H1 (cell line): ENCODE data around the gene DNLZ. TPM values are rescaled to one million over a fixed set of nuclear protein-coding genes. Genes with fewer than 3 reads are reported as not detected.

Experiments
- CTCF ChIA-PET: fragments of 300-600 bp; sonication (Branson Sonifier 250); formaldehyde crosslinking; loops from one replicate; lab custom pipeline; 2021; ENCODE audit not compliant: partially characterized antibody; lab: Charles Lee
- POLR2A ChIA-PET: fragments of 300-600 bp; sonication (Branson Sonifier 250); formaldehyde crosslinking; loops from one replicate; lab custom pipeline; 2021; ENCODE audit warnings: inconsistent platforms; ENCODE audit not compliant: partially characterized antibody; lab: Charles Lee
- DNase-seq, 2 experiments: peaks; one replicate each; pipeline versions ENCODE4 v3.0.0 to v3.0.0-alpha.2; 2010 to 2022; ENCODE audit warnings: low spot score in 2 of 2, low read depth in 1 of 2, mixed read lengths in 1 of 2
- FAIRE-seq: peaks from 2 replicates; lab custom pipeline; 2011; peaks lifted over from hg19 to GRCh38; lab: Jason Lieb, UNC
- H2AFZ ChIP-seq: 2 replicates; pipeline ENCODE4 v1.8.1; 2012; ENCODE audit warnings: low read length, inconsistent platforms
- H2AK5ac ChIP-seq: 2 replicates; pipeline ENCODE4 v1.6.1; 2013; ENCODE audit warnings: low read depth, low read length
- H2BK120ac ChIP-seq: replicated peaks from 2 replicates; pipeline ENCODE3; 2013; ENCODE audit warnings: low read depth, low read length, inconsistent platforms
- H2BK12ac ChIP-seq: 2 replicates; pipeline ENCODE4 v1.6.1; 2013; ENCODE audit warnings: low read depth, low read length
- H2BK15ac ChIP-seq: 2 replicates; pipeline ENCODE4 v1.6.1; 2013; ENCODE audit warnings: low read length
- H2BK20ac ChIP-seq: 2 replicates; pipeline ENCODE4 v1.6.1; 2013; ENCODE audit warnings: low read length
- H2BK5ac ChIP-seq: 2 replicates; pipeline ENCODE4 v1.6.1; 2013; ENCODE audit warnings: low read depth, low read length
- H3K14ac ChIP-seq: 2 replicates; pipeline ENCODE4 v1.6.1; 2013; ENCODE audit warnings: inconsistent platforms; ENCODE audit not compliant: insufficient read length
- H3K18ac ChIP-seq: 2 replicates; pipeline ENCODE4 v1.6.1; 2013; ENCODE audit warnings: low read length; ENCODE audit errors: extremely low read depth
- H3K23ac ChIP-seq: 2 replicates; pipeline ENCODE4 v1.6.1; 2013; ENCODE audit warnings: inconsistent platforms; ENCODE audit not compliant: insufficient read length
- H3K23me2 ChIP-seq: 2 replicates; pipeline ENCODE4 v1.6.1; 2013; ENCODE audit warnings: low read depth, low read length
- H3K27ac ChIP-seq: 2 replicates; pipeline ENCODE4 v1.6.1; 2011; ENCODE audit warnings: low read depth, low read length, inconsistent platforms
- H3K27me3 ChIP-seq, 4 experiments: replicated peaks in 1 of 4; 1 replicate in 1 of 4; 2 replicates in 3 of 4; pipeline versions ENCODE4 v1.6.1 to v1.8.1; 2011 to 2013; ENCODE audit warnings: low read length in 3 of 4, mild to moderate bottlenecking in 3 of 4, inconsistent platforms in 2 of 4, mixed read lengths in 2 of 4, moderate library complexity in 1 of 4; ENCODE audit not compliant: control insufficient read depth in 3 of 4, insufficient read depth in 3 of 4; ENCODE audit errors: extremely low read depth in 1 of 4
- H3K36me3 ChIP-seq, 4 experiments: 2 replicates each; pipeline versions ENCODE4 v1.6.1 to v1.8.1; 2011 to 2013; ENCODE audit warnings: mild to moderate bottlenecking in 4 of 4, low read length in 3 of 4, moderate library complexity in 2 of 4, control low read depth in 1 of 4, inconsistent platforms in 1 of 4; ENCODE audit not compliant: insufficient read depth in 4 of 4, control insufficient read depth in 2 of 4
- H3K4ac ChIP-seq: replicated peaks from 2 replicates; pipeline ENCODE3; 2013; ENCODE audit warnings: low read length, low read depth, mixed read lengths, inconsistent platforms; ENCODE audit not compliant: insufficient read length
- H3K4me1 ChIP-seq, 4 experiments: replicated peaks in 1 of 4; 1 replicate in 1 of 4; 2 replicates in 3 of 4; pipeline versions ENCODE4 v1.6.1 to v1.8.1; 2011 to 2013; ENCODE audit warnings: low read length in 3 of 4, inconsistent platforms in 2 of 4, mixed read lengths in 1 of 4; ENCODE audit not compliant: insufficient read depth in 4 of 4, control insufficient read depth in 3 of 4
- H3K4me2 ChIP-seq, 2 experiments: 2 replicates each; pipeline versions ENCODE4 v1.6.1 to v1.8.1; 2011 to 2013; ENCODE audit warnings: low read depth in 2 of 2, low read length in 2 of 2, control low read depth in 1 of 2, inconsistent platforms in 1 of 2, mild to moderate bottlenecking in 1 of 2; ENCODE audit not compliant: insufficient read depth in 1 of 2
- H3K4me3 ChIP-seq, 4 experiments: fragments of 200-600, 300-600 bp in 1 of 4; sonication (generic), shearing (Covaris generic), sonication (Bioruptor Twin) in 1 of 4; 2 replicates each; pipeline versions ENCODE4 v1.5.1 to v1.8.1; 2011 to 2016; ENCODE audit warnings: low read length in 4 of 4, low read depth in 3 of 4, control low read depth in 2 of 4, inconsistent platforms in 2 of 4, mild to moderate bottlenecking in 2 of 4, mixed read lengths in 1 of 4, moderate library complexity in 1 of 4; ENCODE audit not compliant: insufficient read depth in 2 of 4; ENCODE audit errors: extremely low read depth in 1 of 4
- H3K56ac ChIP-seq: replicated peaks from 2 replicates; pipeline ENCODE3; 2013; ENCODE audit warnings: low read depth, mild to moderate bottlenecking, mixed read lengths, low read length, inconsistent platforms; ENCODE audit not compliant: insufficient read length
- H3K79me1 ChIP-seq: 2 replicates; pipeline ENCODE4 v1.6.1; 2013; ENCODE audit warnings: low read depth, low read length, control low read depth
- H3K79me2 ChIP-seq, 2 experiments: 2 replicates each; pipeline versions ENCODE4 v1.6.1 to v1.8.1; 2012 to 2013; ENCODE audit warnings: low read length in 2 of 2, mild to moderate bottlenecking in 2 of 2, inconsistent platforms in 1 of 2; ENCODE audit not compliant: insufficient read depth in 2 of 2, control insufficient read depth in 1 of 2
- H3K9ac ChIP-seq, 4 experiments: replicated peaks in 1 of 4; 1 replicate in 1 of 4; 2 replicates in 3 of 4; pipeline versions ENCODE4 v1.6.1 to v1.8.1; 2011 to 2013; ENCODE audit warnings: low read depth in 3 of 4, low read length in 3 of 4, control low read depth in 2 of 4, mild to moderate bottlenecking in 2 of 4, moderate library complexity in 2 of 4, inconsistent platforms in 1 of 4; ENCODE audit errors: extremely low read depth in 1 of 4
- H3K9me3 ChIP-seq, 2 experiments: 2 replicates each; pipeline versions ENCODE4 v1.6.1 to v1.8.1; 2012 to 2013; ENCODE audit warnings: mild to moderate bottlenecking in 2 of 2, moderate library complexity in 2 of 2, control low read depth in 1 of 2, inconsistent platforms in 1 of 2, low read depth in 1 of 2, low read length in 1 of 2, mixed read lengths in 1 of 2; ENCODE audit not compliant: insufficient read depth in 2 of 2
- H4K20me1 ChIP-seq, 2 experiments: replicated peaks in 1 of 2; 2 replicates each; pipeline versions ENCODE3 to v1.8.1; 2011 to 2013; ENCODE audit warnings: inconsistent platforms in 2 of 2, low read length in 2 of 2, mild to moderate bottlenecking in 1 of 2; ENCODE audit not compliant: insufficient read depth in 2 of 2, control insufficient read depth in 1 of 2
- H4K5ac ChIP-seq: 2 replicates; pipeline ENCODE4 v1.6.1; 2013; ENCODE audit warnings: low read length, low read depth, mixed read lengths, inconsistent platforms; ENCODE audit not compliant: insufficient read length
- H4K8ac ChIP-seq: 2 replicates; pipeline ENCODE4 v1.8.0; 2013; ENCODE audit warnings: mild to moderate bottlenecking, moderate library complexity, low read length, inconsistent platforms; ENCODE audit not compliant: insufficient read depth; ENCODE audit errors: extremely low read depth
- H4K91ac ChIP-seq: replicated peaks from 2 replicates; pipeline ENCODE3; 2013; ENCODE audit warnings: low read length, mixed read lengths, inconsistent platforms; ENCODE audit not compliant: insufficient read length
- KDM1A ChIP-seq: fragments of 200-600, 300-600 bp; sonication (generic); IDR thresholded peaks from 2 replicates; pipeline ENCODE4 v1.7.1; 2016; ENCODE audit warnings: mild to moderate bottlenecking, low read length, borderline replicate concordance
- WGBS, 2 experiments: shearing (Covaris generic) in 1 of 2; methylation state at CpG; one replicate each; pipeline versions ENCODE4 v1.1.6 to v1.1.7; 2013 to 2015; ENCODE audit warnings: low lambda C conversion rate in 2 of 2, mixed read lengths in 2 of 2, inconsistent platforms in 1 of 2, low coverage in 1 of 2, missing lambda C conversion rate in 1 of 2; ENCODE audit not compliant: insufficient replicate concordance in 2 of 2, insufficient coverage in 1 of 2, insufficient read length in 1 of 2; ENCODE audit errors: extremely low coverage in 1 of 2, missing lambda C conversion rate in 1 of 2; 5-methylcytosine and 5-hydroxymethylcytosine counted together
- polyA plus RNA-seq, 7 experiments: library from polyadenylated mRNA; depleted of rRNA in 3 of 7; stranded (reverse) in 5 of 7; unstranded in 2 of 7; fragments of >200 nt in 5 of 7; fragments of 200-250 nt in 2 of 7; gene quantifications; 1 replicate in 5 of 7; 2 replicates in 1 of 7; 4 replicates in 1 of 7; pipeline versions ENCODE4 v1.2.1 to v1.2.3, GENCODE V29; 2011 to 2013; ENCODE audit warnings: missing spikeins in 2 of 7, mixed read lengths in 2 of 7
- total RNA-seq: library from RNA; stranded (reverse); fragmentation: NEBNext Ultra II Directional; extraction: Animal tissue kit (Norgen Biotek cat#: 25700); gene quantifications from 2 replicates; pipeline ENCODE4 v1.2.1, GENCODE V29; 2021

The DNLZ gene
- total and polyA plus RNA-seq, 2 of the 8 experiments (the other 6 are each of a cell fraction or from before 2014, with no cell fraction given), result 11.6 to 17.9 TPM

DNA sequence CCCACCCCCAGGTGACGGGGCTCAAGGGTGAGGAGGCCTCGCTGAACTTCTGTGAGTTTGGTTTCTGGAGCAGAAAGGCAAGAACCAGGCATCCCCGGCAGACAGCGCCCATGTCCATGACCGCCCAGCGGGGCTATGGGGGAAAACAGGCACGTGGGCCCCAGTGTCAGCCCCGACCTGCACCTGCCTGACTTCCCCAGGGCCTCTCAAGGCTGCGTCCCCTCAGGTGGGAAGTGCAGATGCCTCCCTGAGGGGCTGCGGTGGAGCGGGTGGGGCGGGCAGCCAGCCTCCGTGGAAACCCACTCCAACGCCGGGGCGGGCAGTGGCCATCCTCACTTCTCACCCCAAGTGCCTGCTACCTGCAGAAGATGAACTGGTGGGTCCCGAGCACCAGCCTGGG lies 16.8 kb upstream of the DNLZ start:
- POLR2A ChIA-PET, result interaction anchor here (1.0 to 14.0 kb wide), 10 partner anchors 7 to 59 kb away, joined by 3 to 139 read pairs (median 5); partner anchors contain the start of genes CARD9, DNLZ, INPP5E and SNAPC4
- Histone ChIP-seq H3K4ac (no peak overlapping the region), H3K79me2 (no peaks in the 10 kb centered on the region), H3K56ac (no peak overlapping the region), H3K27me3 (no peaks in the 10 kb centered on the region), H3K23ac (no peak overlapping the region), H3K4me1 (no peaks in the 10 kb centered on the region), H4K91ac (no peak overlapping the region), H3K4me2 (no peak overlapping the region), H2BK12ac (no peak overlapping the region), H2BK20ac (no peak overlapping the region), H2AK5ac (no peak overlapping the region), H3K14ac (no peak overlapping the region), H3K27ac (no peak overlapping the region), H3K9ac (no peak overlapping the region), H2AFZ (no peak overlapping the region), H3K79me1 (no peaks in the 10 kb centered on the region; the same call in 1 of the 2 replicates), H3K18ac (no peak overlapping the region), H2BK120ac (no peak overlapping the region), H3K23me2 (no peaks in the 10 kb centered on the region), H3K9me3 (no peaks in the 10 kb centered on the region), H2BK5ac (no peak overlapping the region), H4K5ac (no peak overlapping the region), H3K4me3 (no peak overlapping the region), H4K8ac (no peak overlapping the region), H3K36me3 (peaks cover 6 to 60% (median 28%) of the 10 kb centered on the region in 4 experiments; a peak in 7 of 8 replicates), H2BK15ac (no peak overlapping the region), H4K20me1 (peaks cover 7 to 16% of the 10 kb centered on the region in 2 experiments)
- DNase-seq (no peak), FAIRE-seq (no peak)
- 96% methylated on average over 17 of the region's 17 CpGs; no CpG with 5 or more reads in 1 of the 2 experiments for WGBS, 2 experiments
- CTCF ChIA-PET, result interaction anchor here (1.0 to 2.2 kb wide), 4 partner anchors 9 to 68 kb away, joined by 3 to 10 read pairs (median 3); no protein-coding TSS in a partner anchor
- no peak for TF ChIP-seq KDM1A
